K562 (cell line): ENCODE data around the gene GCN1. TPM values are rescaled to one million over a fixed set of nuclear protein-coding genes. Genes with fewer than 3 reads are reported as not detected.
A peak's percentile ranks its signal among the peaks of the same experiment; 100 is the strongest.

Source experiments
- ATAC-seq: fragments of 200-7000 bp; cut with Tn5 transposase; 3 replicates; pipeline ENCODE4 v1.9.1; 2020; ENCODE audit warnings: moderate library complexity
- BruUV-seq: library from RNA; stranded (reverse); fragments of 400-500 nt; replicated peaks from 2 replicates; lab custom pipeline; 2021; lab: Mats Ljungman, UMichigan
- CTCF ChIA-PET: fragments of 300-600 bp; formaldehyde crosslinking; extraction: SDS; loops from one replicate; lab custom pipeline; 2021; ENCODE audit warnings: low intra/inter-chr PET ratio; lab: Yijun Ruan, JAX
- POLR2A ChIA-PET: fragments of 300-600, 350-650 bp; sonication (Branson Sonifier 250); formaldehyde crosslinking; extraction: SDS; loops from one replicate; lab custom pipeline; 2021; ENCODE audit warnings: antibody characterized with exemption, inconsistent platforms; lab: Yijun Ruan, JAX
- DNase-seq, 4 experiments: peaks; one replicate each; pipeline versions ENCODE4 v3.0.0 to v3.0.0-alpha.2; 2011 to 2018; ENCODE audit warnings: low spot score in 3 of 4, mixed read lengths in 3 of 4; ENCODE audit errors: extremely low read depth in 1 of 4
- FAIRE-seq: peaks from 2 replicates; lab custom pipeline; 2011; peaks lifted over from hg19 to GRCh38; lab: Jason Lieb, UNC
- H2AFZ ChIP-seq: 2 replicates; pipeline ENCODE4 v1.6.0; 2011; ENCODE audit warnings: low read depth, low read length, control low read depth, inconsistent platforms
- H3K27ac ChIP-seq: fragments of 200-600 bp; 3 replicates; pipeline ENCODE4 v1.8.0; 2011; ENCODE audit warnings: low read depth, mild to moderate bottlenecking, control low read depth, inconsistent platforms, low read length, moderate library complexity, mixed read lengths; ENCODE audit errors: extremely low read depth
- H3K27me3 ChIP-seq, 2 experiments: fragments of 300-600 bp in 1 of 2; 2 replicates in 1 of 2; 3 replicates in 1 of 2; pipeline versions ENCODE4 v1.6.0 to v1.8.0; 2011; ENCODE audit warnings: inconsistent platforms in 2 of 2, low read length in 2 of 2, mild to moderate bottlenecking in 1 of 2, mixed read lengths in 1 of 2, moderate library complexity in 1 of 2; ENCODE audit not compliant: control insufficient read depth in 2 of 2, insufficient read depth in 2 of 2
- H3K36me3 ChIP-seq: fragments of 300-600 bp; 3 replicates; pipeline ENCODE4 v1.8.0; 2011; ENCODE audit warnings: mild to moderate bottlenecking, low read length, inconsistent platforms; ENCODE audit not compliant: control insufficient read depth, insufficient read depth
- H3K4me1 ChIP-seq, 2 experiments: fragments of 200-600 bp in 1 of 2; replicated peaks in 1 of 2; 2 replicates in 1 of 2; 3 replicates in 1 of 2; pipeline versions ENCODE4 v1.5.1 to v1.8.0; 2011; ENCODE audit warnings: inconsistent platforms in 2 of 2, low read length in 2 of 2, mild to moderate bottlenecking in 1 of 2, mixed read lengths in 1 of 2, moderate library complexity in 1 of 2; ENCODE audit not compliant: control insufficient read depth in 2 of 2, insufficient read depth in 2 of 2
- H3K4me2 ChIP-seq: 2 replicates; pipeline ENCODE4 v1.6.1; 2011; ENCODE audit warnings: low read length, control low read depth, inconsistent platforms, mixed read lengths; ENCODE audit not compliant: insufficient read depth
- H3K4me3 ChIP-seq: fragments of 200-600 bp; sonication (generic), shearing (Covaris generic); 2 replicates; pipeline ENCODE4 v1.5.1; 2016; ENCODE audit warnings: control low read depth, inconsistent platforms
- H3K79me2 ChIP-seq: fragments of 200-600 bp; 3 replicates; pipeline ENCODE4 v1.8.0; 2011; ENCODE audit warnings: low read length, inconsistent platforms; ENCODE audit not compliant: control insufficient read depth, insufficient read depth
- H3K9ac ChIP-seq, 2 experiments: 2 replicates each; pipeline versions ENCODE4 v1.6.0 to v1.6.1; 2011; ENCODE audit warnings: low read depth in 2 of 2, low read length in 2 of 2, control low read depth in 1 of 2, inconsistent platforms in 1 of 2, mild to moderate bottlenecking in 1 of 2, mixed read lengths in 1 of 2; ENCODE audit not compliant: insufficient read depth in 1 of 2
- H3K9me1 ChIP-seq: one replicate; pipeline ENCODE4 v1.6.0; 2011; ENCODE audit warnings: inconsistent platforms, mild to moderate bottlenecking, low read length, moderate library complexity; ENCODE audit not compliant: control insufficient read depth, insufficient read depth
- H3K9me3 ChIP-seq: replicated peaks from 2 replicates; pipeline ENCODE4 v1.5.1; 2011; ENCODE audit warnings: low read depth, low read length, inconsistent platforms; ENCODE audit not compliant: control insufficient read depth, insufficient read depth
- H4K20me1 ChIP-seq: replicated peaks from 2 replicates; pipeline ENCODE4 v1.6.1; 2011; ENCODE audit warnings: low read length, inconsistent platforms, mixed read lengths; ENCODE audit not compliant: control insufficient read depth, insufficient read depth
- POLR2A ChIP-seq: fragments of 450-650 bp; conservative IDR thresholded peaks from 2 replicates; pipeline ENCODE4 v1.6.1; 2016
- TFAP4 ChIP-seq: sonication (generic); formaldehyde crosslinking; IDR thresholded peaks from 2 replicates; pipeline ENCODE4 v1.8.0; 2022; ENCODE audit warnings: missing genetic modification reagents, mild to moderate bottlenecking, moderate library complexity, borderline replicate concordance
- ZBTB26 ChIP-seq: fragments of 450-650 bp; formaldehyde crosslinking; IDR thresholded peaks from 2 replicates; pipeline ENCODE4 v1.4.0; 2022; ENCODE audit warnings: missing genetic modification characterization
- WGBS: fragments of 100-300 bp; shearing (Covaris generic); methylation state at CpG from one replicate; pipeline ENCODE4 v1.1.6; 2016; ENCODE audit warnings: low coverage, mixed read lengths; ENCODE audit not compliant: insufficient coverage; ENCODE audit errors: missing lambda C conversion rate; 5-methylcytosine and 5-hydroxymethylcytosine counted together
- in situ Hi-C: fragments of 300-500 bp; cut with MboI; formaldehyde crosslinking; loops from 4 replicates; pipeline ENCODE4 v1.15.0; 2018; ENCODE audit warnings: inconsistent platforms, mixed read lengths
- intact Hi-C: fragments of 100-400 bp; cut with micrococcal nuclease; formaldehyde crosslinking; loops from 2 replicates; pipeline ENCODE4 v1.14.2; 2022
- polyA plus RNA-seq, 8 experiments: library from polyadenylated mRNA; depleted of rRNA in 4 of 8; stranded (reverse) in 5 of 8; unstranded in 3 of 8; fragments of >200 nt; fragmentation: Nextera tagmentation in 2 of 8; fragmentation: Illumina TruSeq in 1 of 8; extraction: Ambion mirVana in 2 of 8; extraction: Trizol in 1 of 8; gene quantifications; 2 replicates each; pipeline versions ENCODE4 v1.2.1 to v1.2.3, GENCODE V29; 2011 to 2014; ENCODE audit warnings: inconsistent platforms in 1 of 8, missing spikeins in 1 of 8
- total RNA-seq, 7 experiments: library from RNA; depleted of rRNA in 6 of 7; stranded (reverse); fragments of >200 nt in 6 of 7; fragmentation: Illumina TruSeq in 2 of 7; extraction: Trizol in 2 of 7; gene quantifications; 2 replicates each; pipeline versions ENCODE4 v1.2.1 to v1.2.3, GENCODE V29; 2011 to 2021; ENCODE audit warnings: low replicate concordance in 1 of 7

Gene GCN1
- total and polyA plus RNA-seq, 9 of the 15 experiments (the other 6 are each of a cell fraction or from before 2014, with no cell fraction given) = 11.9 to 190 (median 51.7) TPM

- peaks cover 54% of the 10 kb centered on the region; the same call in 1 of the 3 replicates for H3K36me3 ChIP-seq
- FAIRE-seq = no peak
- peaks cover 0 to 45% of the 10 kb centered on the region in 2 experiments; a peak in 2 of 5 replicates for H3K4me1 ChIP-seq
- CTCF ChIA-PET = no interaction called here
- in situ Hi-C loops = no loop called here
- H3K27ac ChIP-seq = no peak overlapping the region
- WGBS = 89% methylated on average over 9 of the region's 9 CpGs
- no peak overlapping the region for H2AFZ ChIP-seq
- BruUV-seq = no TSS peak
- POLR2A ChIA-PET = interaction anchor here (0.6 to 1.4 kb wide), 5 partner anchors 11 to 106 kb away, joined by 3 to 6 read pairs (median 3); partner anchors contain the start of gene BICDL1
- ATAC-seq = no peak
- peaks cover 2% of the 10 kb centered on the region for H4K20me1 ChIP-seq
- peak overlapping the region in 1 of 2 experiments; percentile 72; a peak in 1 of 4 replicates for H3K9ac ChIP-seq
- TF ChIP-seq ZBTB26 (CRISPR knock-in tag) (no peak), POLR2A (0 out of 2 replicates have a peak, but pooled peaks have one; percentile 11), TFAP4 (no peak)
- H3K9me1 ChIP-seq = no peaks in the 10 kb centered on the region
- H3K4me2 ChIP-seq = no peak overlapping the region
- H3K9me3 ChIP-seq = no peaks in the 10 kb centered on the region
- H3K79me2 ChIP-seq = no peaks in the 10 kb centered on the region
- no peak for DNase-seq
- intact Hi-C loops = no loop called here
- no peaks in the 10 kb centered on the region for H3K27me3 ChIP-seq
- no peak overlapping the region for H3K4me3 ChIP-seq
These were observed 100.0 kb downstream of the GCN1 start for GRCh38 chr12:120094485-120094884.
